Activated naive CD4-positive, alpha-beta T cell treated with anti-CD3 and anti-CD28 coated beads, Interleukin-2, amount 50 U/mL, for 72 hours (primary cell): ENCODE results near the gene CFTR. TPM values are rescaled to one million over a fixed set of nuclear protein-coding genes. Genes with fewer than 3 reads are reported as not detected.
"Not testable (repeated sequence)": the region's sequence is repeated elsewhere in the genome, so short reads cannot be mapped to it uniquely, and the experiment has no call there.

Experiments
- ATAC-seq, 2 donors: fragments of 150-1000 bp; cut with Tn5 transposase; 2 replicates each; pipeline ENCODE4 v1.10.0; 2021; ENCODE audit warnings: mild to moderate bottlenecking in 2 of 2, moderate library complexity in 2 of 2
- DNase-seq, 2 donors: peaks; one replicate each; pipeline ENCODE4 v3.0.0; 2021 to 2022; ENCODE audit warnings: low spot score in 2 of 2
- H3K27ac Mint-ChIP-seq, 2 donors: one replicate each; pipeline ENCODE4 v1.8.0; 2022; ENCODE audit warnings: mild to moderate bottlenecking in 2 of 2, mixed read lengths in 2 of 2
- H3K36me3 Mint-ChIP-seq, 2 donors: one replicate each; pipeline ENCODE4 v1.8.0; 2022; ENCODE audit warnings: mixed read lengths in 2 of 2
- H3K9me3 Mint-ChIP-seq, 2 donors: one replicate each; pipeline ENCODE4 v1.8.0; 2022; ENCODE audit warnings: mixed read lengths in 2 of 2
- total RNA-seq, 2 donors: library from RNA; stranded (reverse); gene quantifications; one replicate each; pipeline ENCODE4 v1.2.3, GENCODE V29; 2022

CFTR gene
- not detected for total RNA-seq

DNA sequence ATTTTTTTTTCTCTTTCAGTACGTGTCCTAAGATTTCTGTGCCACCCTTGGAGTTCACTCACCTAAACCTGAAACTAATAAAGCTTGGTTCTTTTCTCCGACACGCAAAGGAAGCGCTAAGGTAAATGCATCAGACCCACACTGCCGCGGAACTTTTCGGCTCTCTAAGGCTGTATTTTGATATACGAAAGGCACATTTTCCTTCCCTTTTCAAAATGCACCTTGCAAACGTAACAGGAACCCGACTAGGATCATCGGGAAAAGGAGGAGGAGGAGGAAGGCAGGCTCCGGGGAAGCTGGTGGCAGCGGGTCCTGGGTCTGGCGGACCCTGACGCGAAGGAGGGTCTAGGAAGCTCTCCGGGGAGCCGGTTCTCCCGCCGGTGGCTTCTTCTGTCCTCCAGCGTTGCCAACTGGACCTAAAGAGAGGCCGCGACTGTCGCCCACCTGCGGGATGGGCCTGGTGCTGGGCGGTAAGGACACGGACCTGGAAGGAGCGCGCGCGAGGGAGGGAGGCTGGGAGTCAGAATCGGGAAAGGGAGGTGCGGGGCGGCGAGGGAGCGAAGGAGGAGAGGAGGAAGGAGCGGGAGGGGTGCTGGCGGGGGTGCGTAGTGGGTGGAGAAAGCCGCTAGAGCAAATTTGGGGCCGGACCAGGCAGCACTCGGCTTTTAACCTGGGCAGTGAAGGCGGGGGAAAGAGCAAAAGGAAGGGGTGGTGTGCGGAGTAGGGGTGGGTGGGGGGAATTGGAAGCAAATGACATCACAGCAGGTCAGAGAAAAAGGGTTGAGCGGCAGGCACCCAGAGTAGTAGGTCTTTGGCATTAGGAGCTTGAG is at the start of gene CFTR:
Gene CFTR (plus strand): TSS at position 801 of the 830 bp plus-strand sequence. CDS start 70 bp downstream, outside the sequence.
- ATAC-seq (no peak), DNase-seq (no peak)
- no peaks in the 10 kb centered on the region for H3K9me3 Mint-ChIP-seq
- H3K36me3 Mint-ChIP-seq, result no peaks in the 10 kb centered on the region
- no peak within 1 kb of the TSS for H3K27ac Mint-ChIP-seq

DNA sequence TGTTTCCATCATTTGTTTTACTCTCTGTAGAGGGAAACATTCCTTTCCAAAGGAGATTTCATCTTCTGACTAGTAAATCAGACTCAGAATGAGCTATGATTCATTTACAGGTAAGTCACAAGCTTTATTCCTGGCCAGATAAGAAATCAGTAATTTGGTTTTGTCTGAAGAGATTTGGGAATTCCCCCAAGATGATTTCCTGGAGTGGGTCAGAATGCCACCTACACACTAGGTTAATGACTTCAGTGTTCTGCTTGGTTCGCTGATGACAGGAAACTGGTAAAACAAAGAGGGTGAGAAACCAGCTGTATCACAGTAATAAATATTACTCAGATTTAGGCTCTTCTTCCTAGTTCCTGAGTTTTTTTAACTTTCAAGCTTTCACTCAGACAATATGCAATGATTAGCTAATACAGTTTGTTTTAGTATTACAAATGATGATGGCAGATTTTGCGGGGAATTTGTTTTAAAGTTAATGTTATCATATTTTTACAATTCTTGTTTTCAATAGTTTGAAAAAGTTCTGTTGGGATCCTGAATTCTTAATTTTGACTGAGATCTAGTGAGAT is 44.3 kb upstream of the CFTR start:
- no peaks in the 10 kb centered on the region for H3K36me3 Mint-ChIP-seq
- ATAC-seq (peak; percentile 79 to 89), DNase-seq (no peak)
- H3K27ac Mint-ChIP-seq, result no peak overlapping the region
- peaks cover 0 to 11% of the 10 kb centered on the region in 2 donors for H3K9me3 Mint-ChIP-seq

DNA sequence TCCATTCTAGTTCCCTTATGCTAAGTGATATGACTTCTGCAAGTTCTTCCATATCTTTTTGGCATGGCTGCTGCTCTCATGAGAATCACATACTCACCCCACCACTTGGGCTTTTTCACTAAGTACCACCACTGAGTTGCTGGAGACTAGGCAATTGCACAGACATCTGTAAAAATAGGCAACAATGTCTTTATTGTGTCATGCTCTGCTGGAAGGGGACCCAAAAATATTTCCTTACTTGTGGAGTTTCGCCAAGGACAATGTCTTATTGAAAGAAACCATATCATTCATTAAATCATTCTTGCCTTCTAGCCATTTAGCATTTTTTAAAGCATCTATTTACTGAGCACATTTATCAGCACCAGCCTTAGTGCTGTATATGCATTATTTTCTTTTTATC is 35.2 kb upstream of the CFTR start:
- no peak for DNase-seq
- Mint-ChIP-seq H3K9me3 (peaks cover 12 to 14% of the 10 kb centered on the region in 2 donors), H3K36me3 (peaks cover 0 to 9% of the 10 kb centered on the region in 2 donors)

GRCh38 chr7:117445206-117445605 is 34.6 kb upstream of the CFTR start:
- H3K27ac Mint-ChIP-seq, result no peak overlapping the region
- no peak for DNase-seq
- peaks cover 17 to 20% of the 10 kb centered on the region in 2 donors for H3K9me3 Mint-ChIP-seq
- no peak for ATAC-seq
- H3K36me3 Mint-ChIP-seq, result peaks cover 0 to 12% of the 10 kb centered on the region in 2 donors

More for the DNA sequence above, 35.2 kb upstream of the CFTR start:
- H3K27ac Mint-ChIP-seq, result no peak overlapping the region
- no peak for ATAC-seq

DNA sequence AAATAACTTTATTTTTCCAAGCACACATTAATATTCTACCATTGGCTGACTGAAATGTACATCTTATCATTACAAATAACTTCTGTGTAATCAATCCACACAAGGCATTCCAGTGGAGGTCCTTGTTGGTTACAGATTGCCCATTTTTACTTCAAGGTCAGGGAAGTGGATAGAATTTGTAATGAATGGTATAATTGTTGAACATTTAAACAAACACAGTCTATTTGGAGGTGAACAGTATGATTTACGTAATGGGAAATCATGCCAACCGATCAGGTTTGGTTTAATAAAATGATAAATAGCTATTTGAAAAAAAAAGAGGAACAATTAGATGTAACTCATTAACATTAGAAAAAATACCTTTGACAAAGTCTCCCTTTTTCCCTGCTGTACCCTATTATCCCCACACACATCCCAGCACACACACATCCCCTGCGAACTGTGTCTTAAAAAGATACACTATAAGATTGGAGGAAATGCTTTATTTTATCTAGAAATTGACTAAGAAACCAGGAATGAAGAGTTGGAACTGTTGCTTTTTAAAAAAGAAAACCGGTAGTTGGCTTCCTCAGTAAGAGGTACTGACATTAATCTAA is 33.5 kb upstream of the CFTR start:
- DNase-seq (no peak), ATAC-seq (no peak)
- no peak overlapping the region for H3K27ac Mint-ChIP-seq
- peaks cover 15 to 21% of the 10 kb centered on the region in 2 donors for H3K9me3 Mint-ChIP-seq
- peaks cover 0 to 7% of the 10 kb centered on the region in 2 donors for H3K36me3 Mint-ChIP-seq

DNA sequence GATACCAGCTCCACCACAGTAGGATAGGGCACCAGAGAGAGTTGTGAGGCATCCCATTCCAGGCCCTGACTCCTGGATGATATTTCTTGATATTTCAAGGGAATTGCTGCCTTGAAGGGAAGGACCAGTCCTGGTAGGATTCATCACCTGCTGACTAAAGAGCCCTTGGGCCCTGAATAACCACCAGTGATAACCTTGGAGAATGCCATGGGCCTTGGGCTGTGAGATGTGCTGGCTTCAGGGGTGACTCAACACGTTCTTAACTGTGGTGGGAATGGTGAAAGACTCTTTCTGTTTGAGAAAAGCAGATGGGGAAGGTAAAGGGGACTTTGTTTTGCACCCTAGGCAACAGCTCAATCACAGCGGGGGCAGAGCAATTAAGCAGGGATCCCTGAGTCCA is 31.2 kb upstream of the CFTR start:
- H3K36me3 Mint-ChIP-seq, result peaks cover 0 to 7% of the 10 kb centered on the region in 2 donors
- DNase-seq (no peak), ATAC-seq (no peak)
- H3K9me3 Mint-ChIP-seq, result peaks cover 13 to 17% of the 10 kb centered on the region in 2 donors
- no peak overlapping the region for H3K27ac Mint-ChIP-seq

GRCh38 chr7:117458977-117459583 is 20.7 kb upstream of the CFTR start:
- Mint-ChIP-seq H3K27ac (no peak overlapping the region), H3K9me3 (peaks cover 4% of the 10 kb centered on the region in 2 donors), H3K36me3 (no peaks in the 10 kb centered on the region)
- ATAC-seq (no peak), DNase-seq (no peak)

GRCh38 chr7:117459735-117460134 is 20.1 kb upstream of the CFTR start:
- no peaks in the 10 kb centered on the region for H3K36me3 Mint-ChIP-seq
- H3K27ac Mint-ChIP-seq, result no peak overlapping the region
- ATAC-seq (no peak), DNase-seq (no peak)
- H3K9me3 Mint-ChIP-seq, result peaks cover 4% of the 10 kb centered on the region in 2 donors

DNA sequence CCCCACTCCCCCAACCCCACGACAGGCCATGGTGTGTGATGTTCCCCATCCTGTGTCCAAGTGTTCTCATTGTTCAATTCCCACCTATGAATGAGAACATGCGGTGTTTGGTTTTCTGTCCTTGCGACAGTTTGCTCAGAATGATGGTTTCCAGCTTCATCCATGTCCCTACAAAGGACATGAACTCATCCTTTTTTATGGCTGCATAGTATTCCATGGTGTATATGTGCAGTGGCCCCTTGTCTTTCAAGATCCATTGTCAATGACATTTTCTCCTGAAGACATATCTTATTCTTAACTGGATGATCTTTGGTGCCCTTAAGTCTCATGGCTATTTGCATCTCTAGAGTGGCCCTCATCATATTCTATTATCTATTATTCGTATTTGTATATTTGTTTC is 19.0 kb upstream of the CFTR start:
- not testable (repeated sequence) for H3K36me3 Mint-ChIP-seq, H3K9me3 Mint-ChIP-seq, ATAC-seq, H3K27ac Mint-ChIP-seq, DNase-seq

- Mint-ChIP-seq H3K9me3 (no peaks in the 10 kb centered on the region), H3K27ac (no peak overlapping the region), H3K36me3 (no peaks in the 10 kb centered on the region)
- ATAC-seq, result no peak
- DNase-seq, result no peak
Measured at GRCh38 chr7:117468174-117468573, 11.7 kb upstream of the CFTR start.

GRCh38 chr7:117470777-117471176 is 9.0 kb upstream of the CFTR start:
- no peak for ATAC-seq
- Mint-ChIP-seq H3K9me3 (no peaks in the 10 kb centered on the region), H3K36me3 (no peaks in the 10 kb centered on the region), H3K27ac (no peak overlapping the region)
- no peak for DNase-seq

DNA sequence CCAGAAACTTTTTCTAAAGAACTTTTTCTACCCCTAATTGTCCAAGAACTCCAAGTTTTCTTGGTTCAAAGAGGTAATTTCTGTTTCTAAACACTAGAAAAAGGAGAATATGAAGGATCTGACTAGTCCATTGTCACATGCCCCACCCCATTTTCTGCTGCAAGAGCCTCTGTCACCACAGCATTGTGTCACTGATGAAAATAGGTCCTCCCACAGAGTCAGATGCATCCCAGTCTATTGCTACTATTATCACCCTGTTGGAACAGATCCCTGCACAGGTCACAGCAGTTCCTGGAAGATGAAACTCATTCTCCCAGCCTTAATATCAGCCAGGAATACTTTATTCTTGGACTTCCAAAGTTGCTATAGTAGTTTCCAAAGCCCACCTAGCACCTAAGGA is 7.5 kb upstream of the CFTR start:
- no peaks in the 10 kb centered on the region for H3K36me3 Mint-ChIP-seq
- H3K27ac Mint-ChIP-seq, result no peak overlapping the region
- DNase-seq, result no peak
- no peak for ATAC-seq
- no peaks in the 10 kb centered on the region for H3K9me3 Mint-ChIP-seq

DNA sequence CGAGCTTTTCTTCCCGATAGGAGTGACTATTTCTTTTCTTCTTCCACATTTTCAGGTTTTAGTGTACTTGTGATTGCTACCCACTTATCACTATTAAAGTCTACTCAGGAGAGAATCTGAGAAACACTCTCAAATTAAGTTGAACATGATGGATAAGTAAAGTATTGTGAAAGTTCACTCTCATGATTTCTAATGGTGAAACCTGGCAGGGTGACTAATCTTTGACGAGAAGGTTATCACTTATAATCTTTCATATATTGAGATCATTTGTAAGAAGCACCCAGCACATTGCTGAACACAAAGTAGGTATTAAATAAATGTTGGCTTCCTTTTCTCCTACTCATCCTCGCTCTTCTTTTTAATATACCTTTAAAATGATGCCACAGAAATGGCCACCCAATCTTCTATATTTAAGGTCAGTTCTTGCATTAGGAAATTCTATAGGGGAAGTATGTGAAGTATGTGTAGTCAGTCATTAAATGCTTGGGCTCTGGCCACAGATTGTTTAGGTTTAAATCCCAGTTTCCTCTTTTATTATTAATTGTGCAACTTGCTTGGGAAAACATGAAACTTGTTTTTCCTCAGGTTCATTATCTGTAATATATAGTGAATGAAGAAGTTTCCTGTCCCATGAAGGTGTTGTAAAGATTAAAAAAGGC is 3.1 kb upstream of the CFTR start:
- H3K27ac Mint-ChIP-seq, result no peak overlapping the region
- no peaks in the 10 kb centered on the region for H3K36me3 Mint-ChIP-seq
- no peaks in the 10 kb centered on the region for H3K9me3 Mint-ChIP-seq

DNA sequence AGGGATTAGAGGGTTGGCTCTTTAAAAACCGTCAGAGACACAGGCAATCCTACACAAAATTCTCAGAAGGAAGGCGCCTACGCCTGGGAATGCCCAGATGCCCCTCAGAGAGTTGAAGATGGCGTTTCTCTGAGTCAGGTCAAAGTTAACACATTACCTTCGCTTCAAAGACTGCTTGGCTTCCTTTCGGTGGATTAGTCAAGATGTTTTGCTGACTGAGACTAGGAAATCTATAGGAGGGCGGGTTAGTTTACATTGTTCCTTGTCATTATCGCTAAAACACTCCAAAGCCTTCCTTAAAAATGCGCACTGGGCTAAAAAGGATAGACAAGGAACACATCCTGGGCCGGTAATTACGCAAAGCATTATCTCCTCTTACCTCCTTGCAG is 995 bp upstream of the CFTR start:
- no peaks in the 10 kb centered on the region for H3K9me3 Mint-ChIP-seq
- DNase-seq (no peak), ATAC-seq (no peak)
- H3K36me3 Mint-ChIP-seq, result no peaks in the 10 kb centered on the region
- H3K27ac Mint-ChIP-seq, result no peak overlapping the region

More for the DNA sequence above, 3.1 kb upstream of the CFTR start:
- DNase-seq, result no peak
- ATAC-seq, result no peak

DNA sequence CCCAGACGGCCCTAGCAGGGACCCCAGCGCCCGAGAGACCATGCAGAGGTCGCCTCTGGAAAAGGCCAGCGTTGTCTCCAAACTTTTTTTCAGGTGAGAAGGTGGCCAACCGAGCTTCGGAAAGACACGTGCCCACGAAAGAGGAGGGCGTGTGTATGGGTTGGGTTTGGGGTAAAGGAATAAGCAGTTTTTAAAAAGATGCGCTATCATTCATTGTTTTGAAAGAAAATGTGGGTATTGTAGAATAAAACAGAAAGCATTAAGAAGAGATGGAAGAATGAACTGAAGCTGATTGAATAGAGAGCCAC is 184 bp downstream of the CFTR start:
- no peaks in the 10 kb centered on the region for H3K36me3 Mint-ChIP-seq
- no peaks in the 10 kb centered on the region for H3K9me3 Mint-ChIP-seq
- no peak overlapping the region for H3K27ac Mint-ChIP-seq
- DNase-seq, result no peak
- ATAC-seq, result no peak

DNA sequence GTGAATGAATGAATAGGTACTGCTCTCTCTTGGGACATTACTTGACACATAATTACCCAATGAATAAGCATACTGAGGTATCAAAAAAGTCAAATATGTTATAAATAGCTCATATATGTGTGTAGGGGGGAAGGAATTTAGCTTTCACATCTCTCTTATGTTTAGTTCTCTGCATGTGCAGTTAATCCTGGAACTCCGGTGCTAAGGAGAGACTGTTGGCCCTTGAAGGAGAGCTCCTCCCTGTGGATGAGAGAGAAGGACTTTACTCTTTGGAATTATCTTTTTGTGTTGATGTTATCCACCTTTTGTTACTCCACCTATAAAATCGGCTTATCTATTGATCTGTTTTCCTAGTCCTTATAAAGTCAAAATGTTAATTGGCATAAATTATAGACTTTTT is 1.2 kb downstream of the CFTR start:
- H3K27ac Mint-ChIP-seq, result no peak overlapping the region
- no peaks in the 10 kb centered on the region for H3K9me3 Mint-ChIP-seq
- DNase-seq (no peak), ATAC-seq (no peak)
- no peaks in the 10 kb centered on the region for H3K36me3 Mint-ChIP-seq

DNA sequence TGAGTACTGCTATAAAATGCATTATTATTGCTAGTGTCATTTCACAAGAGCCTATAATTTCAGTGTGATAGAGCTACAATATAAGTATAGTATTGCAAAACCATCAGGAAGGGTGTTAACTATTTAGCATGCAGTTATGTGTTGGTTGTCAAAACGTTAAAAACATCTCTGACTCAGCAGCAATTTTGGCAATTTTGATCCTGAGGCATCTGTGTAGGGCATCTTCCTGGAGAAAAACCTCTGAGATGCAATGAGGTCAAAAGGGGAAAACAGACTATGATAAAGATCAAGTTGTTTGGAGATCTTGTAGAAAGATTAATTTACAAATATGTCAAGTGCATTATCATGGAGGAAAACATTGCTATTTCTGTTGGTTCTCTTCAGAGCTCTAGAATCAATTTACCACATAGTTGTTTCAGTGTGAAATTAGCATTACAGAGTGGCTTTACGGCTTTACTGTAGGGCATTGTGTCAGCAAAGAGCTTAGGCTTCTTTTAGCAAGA is 5.3 kb downstream of the CFTR start:
- Mint-ChIP-seq H3K27ac (no peak overlapping the region), H3K36me3 (no peaks in the 10 kb centered on the region), H3K9me3 (no peaks in the 10 kb centered on the region)
- DNase-seq, result no peak
- ATAC-seq, result no peak
